ENCODE data around the gene TMEM221.

Gene TMEM221

DNA sequence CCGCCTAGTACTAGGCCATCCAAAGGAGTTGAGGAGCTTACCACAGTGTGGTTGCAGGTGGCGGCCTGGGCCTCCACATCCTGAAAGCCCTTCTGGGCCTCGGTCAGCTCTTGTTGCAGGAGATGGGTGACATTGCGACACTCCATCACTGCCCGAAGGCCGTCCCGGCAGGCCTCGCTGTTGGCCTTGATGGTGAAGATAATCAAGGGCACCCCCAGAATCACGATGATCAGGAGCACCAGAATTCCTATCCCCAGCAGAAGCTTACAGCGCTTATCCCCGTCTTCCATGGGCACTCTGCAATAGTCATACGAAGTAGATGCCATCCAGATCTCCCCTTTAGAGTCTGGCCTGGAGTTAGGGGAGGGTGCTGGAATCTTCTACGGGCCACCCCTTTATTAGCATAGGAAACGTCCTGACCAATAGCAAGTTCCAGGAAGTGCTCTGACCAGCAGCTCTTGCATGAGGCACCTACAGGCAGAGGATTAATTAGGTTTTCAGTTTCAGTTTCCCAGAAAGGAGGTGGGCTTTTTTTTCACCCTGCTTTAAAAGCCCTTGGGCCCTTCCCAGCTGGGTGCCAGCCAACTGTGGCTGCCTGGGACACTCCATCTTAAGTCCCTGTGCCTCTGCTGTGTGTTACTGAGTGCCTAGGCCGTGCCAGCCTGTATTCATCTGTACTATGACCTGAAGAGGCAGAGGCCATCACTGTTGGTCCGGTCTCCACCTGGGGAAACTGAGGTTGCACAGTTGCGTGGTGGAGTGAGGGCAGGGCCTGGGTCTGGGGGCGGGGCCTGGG lies 43.0 kb downstream of the TMEM221 start, which contains the start of gene BST2:
TSS of gene BST2 (minus strand) at position 381 of the 796 bp plus-strand sequence. CDS start at position 326, 55 bp downstream.
- no peak for DNase-seq (ENCODE audit: low read depth)

DNA sequence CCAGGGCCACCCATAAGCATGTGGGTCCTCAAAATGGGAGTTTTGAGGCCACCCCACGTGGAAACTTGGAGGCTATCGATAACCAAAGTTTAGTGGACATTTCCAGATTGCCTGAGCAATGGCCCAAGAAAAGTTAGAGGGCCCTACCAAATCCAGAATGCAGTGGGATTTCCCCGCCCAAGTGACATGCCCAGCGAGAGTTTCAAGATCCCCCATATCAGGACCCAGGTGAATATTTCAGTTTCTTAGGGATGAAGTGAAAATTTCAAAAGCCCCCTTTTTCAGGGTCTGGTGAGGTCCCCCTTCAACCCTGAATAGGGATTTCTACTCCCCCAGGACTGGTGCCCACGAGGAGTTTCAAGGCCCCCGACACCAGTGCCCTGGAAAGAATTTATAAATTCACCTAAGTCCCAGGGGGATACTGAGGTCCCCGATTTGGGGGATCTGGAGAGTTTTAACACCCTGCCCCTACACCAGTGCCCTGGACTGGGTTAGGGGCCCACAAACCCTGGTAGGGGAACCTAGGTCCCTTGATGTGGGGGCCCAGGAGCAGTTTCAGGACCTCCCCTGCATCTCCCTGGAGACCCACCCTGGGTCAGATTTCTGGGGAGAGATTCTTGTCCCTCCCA lies 43.7 kb downstream of the TMEM221 start:
- DNase-seq (ENCODE audit: low read depth): no peak

DNA sequence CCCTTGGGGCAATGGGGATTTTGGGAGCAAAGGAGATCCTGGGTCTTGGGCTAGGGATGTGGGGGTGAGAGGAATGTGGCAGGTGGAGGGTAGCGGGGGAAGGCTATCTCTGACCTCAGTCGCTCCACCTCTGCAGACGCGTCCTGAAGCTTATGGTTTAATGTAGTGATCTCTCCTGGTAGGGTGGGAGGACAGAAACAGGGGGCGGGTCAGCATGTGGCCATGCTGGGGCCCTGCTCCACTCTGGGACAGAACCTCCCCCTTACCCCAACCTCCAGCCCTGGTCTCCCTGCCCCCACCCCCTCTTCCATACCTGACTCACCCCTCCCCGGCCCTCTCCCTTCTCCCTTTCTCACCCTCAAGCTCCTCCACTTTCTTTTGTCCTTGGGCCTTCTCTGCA lies 44.5 kb downstream of the TMEM221 start:
- DNase-seq (ENCODE audit: low read depth): no peak

DNA sequence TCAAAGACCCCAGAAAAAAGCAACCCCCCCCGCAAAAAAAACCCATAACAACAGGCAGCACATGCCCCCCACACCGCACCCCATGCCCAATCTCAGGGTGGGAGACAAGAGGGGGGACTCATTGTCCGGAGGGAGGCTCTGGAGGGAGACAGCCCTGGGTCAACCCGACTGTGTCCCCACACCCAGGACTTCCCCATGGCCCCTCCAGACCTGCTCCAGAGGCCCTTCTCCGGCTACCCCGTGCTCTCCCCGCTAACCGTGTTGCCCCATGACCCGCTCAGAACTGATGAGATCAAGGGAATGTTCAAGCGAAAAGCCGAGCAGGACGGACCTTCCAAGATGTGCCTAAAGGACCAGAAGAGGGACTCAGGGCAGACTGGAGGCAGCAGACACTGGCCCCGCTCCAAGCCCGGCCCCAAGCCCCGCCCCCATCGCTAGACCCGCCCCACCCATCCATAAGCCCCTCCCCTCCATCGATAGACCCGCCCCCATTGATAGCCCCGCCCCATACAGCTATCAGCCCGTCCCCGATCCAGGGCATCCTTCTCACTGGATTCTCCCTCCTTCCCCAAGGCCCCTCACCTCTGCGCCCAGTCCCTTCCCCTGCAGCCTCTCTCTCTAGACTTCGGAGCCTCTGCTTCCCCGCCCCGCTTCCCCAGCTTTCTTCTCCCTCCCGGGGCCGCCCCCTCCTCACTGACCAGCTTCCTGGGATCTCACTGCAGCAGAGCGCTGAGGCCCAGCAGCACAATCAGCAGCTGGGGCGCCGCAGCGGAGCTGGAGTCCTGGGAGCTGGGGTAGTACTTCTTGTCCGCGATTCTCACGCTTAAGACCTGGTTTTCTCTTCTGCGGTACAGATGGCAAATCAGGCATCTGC lies 45.2 kb downstream of the TMEM221 start:
- DNase-seq (ENCODE audit: low read depth): no peak

DNA sequence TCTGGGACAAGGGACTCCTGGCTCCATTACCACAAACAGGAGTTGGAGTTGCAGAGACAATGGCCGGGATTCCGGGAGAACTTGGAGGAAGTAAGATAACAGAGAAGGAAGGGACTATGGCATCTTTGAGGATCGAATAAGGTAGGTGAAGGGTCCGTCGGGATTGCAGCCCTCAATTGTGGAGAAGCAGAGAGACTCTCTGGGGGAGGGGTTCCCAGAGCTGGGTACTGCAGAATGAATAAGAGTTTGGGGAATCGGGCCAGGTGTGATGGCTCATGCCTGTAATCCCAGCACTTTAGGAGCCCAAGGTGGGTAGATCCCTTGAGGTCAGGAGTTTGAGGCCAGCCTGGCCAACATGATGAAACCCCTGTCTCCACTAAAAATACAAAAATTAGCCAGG lies 46.8 kb downstream of the TMEM221 start:
- DNase-seq (ENCODE audit: low read depth): no peak

DNA sequence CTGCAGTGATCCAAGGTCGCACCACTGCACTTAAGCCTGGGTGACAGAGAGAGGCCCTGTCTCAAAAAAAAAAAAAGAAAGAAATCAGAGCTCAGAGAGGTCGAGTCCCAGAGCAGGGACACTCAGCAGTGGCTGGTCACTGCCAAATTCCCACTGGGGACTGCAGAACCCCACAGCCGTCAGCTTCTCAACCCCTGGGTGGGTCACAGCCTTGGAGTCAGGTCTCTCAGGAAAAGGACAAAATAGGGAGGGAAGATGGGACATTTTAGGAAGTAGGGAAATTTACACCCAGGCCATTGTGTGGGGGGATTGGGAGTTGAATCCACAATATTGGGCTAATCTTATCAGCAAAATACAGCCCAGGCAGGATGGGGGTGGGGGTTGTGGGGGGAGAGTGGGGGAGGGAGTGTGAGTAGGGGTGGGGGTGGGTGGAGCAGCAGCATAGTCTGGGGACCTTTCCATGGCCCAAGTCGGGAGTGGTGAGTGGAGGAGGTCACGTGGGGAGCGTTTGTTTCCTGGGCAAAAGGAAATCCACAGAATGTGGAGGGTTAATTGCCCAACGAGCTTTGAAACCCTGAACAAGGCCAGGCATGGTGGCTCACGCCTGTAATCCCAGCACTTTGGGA lies 49.5 kb downstream of the TMEM221 start:
- no peak for DNase-seq (ENCODE audit: low read depth)

DNA sequence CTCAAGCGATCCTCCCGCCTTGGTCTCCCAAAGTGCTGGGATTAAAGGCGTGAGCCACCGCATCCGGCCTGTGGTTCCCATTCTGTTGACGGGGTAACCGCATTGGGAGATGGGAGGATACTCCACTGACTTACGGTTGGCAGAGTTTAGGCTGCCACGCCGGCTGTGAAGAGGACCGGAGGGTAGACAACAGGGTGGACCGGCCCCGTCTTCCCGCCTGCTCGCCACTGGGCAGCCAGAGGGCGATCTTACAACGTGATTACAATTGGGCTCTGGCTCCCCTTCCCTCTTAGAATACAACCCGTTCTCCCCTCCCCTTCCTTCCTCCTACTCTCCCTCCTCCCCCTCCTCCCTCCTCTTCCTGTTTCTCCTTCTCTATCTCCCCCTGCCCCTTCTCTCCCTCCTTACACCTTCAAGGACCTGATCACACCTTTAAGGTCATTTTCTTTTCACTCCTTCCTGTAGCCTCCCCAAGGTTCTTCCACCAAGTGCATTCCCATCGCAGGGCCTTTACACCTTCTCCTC lies 53.5 kb downstream of the TMEM221 start:
- no peak for DNase-seq (ENCODE audit: low read depth)

DNA sequence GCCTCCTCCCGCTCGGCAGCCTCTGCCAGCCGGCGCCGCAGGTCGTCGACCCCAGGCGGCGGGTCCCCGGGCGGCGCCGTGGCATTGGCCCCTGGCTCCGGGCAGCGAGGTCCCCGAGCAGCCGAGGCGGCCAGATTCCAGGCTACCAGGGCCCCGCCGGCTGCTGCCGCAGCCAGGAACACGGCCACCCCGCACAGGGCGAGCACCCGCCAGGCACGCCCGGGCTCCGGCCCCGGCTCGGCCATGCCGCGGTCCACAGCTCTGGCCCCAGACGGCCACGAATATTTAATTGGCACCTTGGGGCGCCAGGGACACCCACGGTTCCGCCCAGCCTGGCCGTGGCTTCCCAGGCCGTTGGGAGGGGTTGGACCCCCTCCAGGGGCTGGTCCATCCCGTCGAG lies 54.6 kb downstream of the TMEM221 start, which contains the start of gene CCDC194:
TSS of gene CCDC194 (minus strand) at position 283 of the 400 bp plus-strand sequence. CDS start at position 245, 38 bp downstream.
- no peak for DNase-seq (ENCODE audit: low read depth)

DNA sequence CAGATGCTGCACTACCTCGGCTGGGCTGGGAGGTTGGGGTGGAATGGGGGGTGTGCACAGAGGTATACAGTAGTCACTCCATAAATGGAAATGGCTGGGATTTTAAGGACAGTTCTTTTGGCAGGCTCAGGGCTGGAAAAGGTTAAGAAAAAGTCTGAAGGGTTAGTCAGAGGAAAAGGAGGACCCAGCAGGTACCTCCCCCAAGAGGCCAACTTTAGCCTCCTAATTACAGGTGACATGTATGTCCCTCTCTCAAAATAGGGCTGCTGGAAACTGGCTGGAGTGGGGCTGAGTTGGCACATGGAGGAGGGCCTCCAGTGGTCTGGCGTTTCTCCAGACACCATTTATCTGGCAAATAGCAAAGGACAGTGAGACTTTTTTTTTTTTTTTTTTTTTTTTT lies 55.5 kb downstream of the TMEM221 start:
- DNase-seq (ENCODE audit: low read depth): no peak

DNA sequence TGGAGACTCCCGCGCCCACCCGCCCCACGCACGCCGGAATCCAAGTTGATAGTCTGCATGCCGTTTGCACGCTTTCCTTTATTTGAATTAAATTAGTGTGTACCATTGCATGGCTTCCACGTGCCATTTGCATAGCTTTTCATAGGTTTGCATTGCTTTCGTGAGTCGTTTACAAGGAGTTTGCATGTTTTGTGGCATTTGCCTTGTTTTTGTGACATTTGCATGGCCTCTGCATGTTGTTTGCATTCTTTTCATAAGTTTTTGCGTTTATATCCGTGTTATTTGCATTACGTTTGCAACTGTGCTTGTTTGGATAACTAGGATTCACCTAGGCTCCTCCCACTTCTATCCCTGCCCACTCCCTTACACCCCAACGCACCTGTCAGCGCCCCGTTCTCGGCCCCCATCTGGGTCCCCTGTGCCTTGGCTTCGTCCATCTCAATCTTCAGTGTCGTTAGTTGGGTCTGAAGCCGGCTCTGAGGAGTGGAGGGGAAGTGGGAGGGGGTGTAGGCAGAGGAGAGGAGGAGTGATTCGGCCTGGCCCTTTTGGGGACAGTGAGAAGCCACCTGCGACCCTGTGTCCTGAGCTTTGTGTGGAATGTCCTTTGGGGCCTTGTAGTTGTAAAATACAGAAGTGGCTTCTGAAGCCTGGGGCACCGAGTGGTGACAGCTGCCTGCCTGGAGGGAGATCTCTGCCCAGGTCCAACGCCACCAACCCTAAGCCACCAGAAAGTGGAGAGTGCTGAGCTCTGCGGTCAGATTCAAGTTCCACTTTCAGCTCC lies 56.9 kb downstream of the TMEM221 start:
- no peak for DNase-seq (ENCODE audit: low read depth)

DNA sequence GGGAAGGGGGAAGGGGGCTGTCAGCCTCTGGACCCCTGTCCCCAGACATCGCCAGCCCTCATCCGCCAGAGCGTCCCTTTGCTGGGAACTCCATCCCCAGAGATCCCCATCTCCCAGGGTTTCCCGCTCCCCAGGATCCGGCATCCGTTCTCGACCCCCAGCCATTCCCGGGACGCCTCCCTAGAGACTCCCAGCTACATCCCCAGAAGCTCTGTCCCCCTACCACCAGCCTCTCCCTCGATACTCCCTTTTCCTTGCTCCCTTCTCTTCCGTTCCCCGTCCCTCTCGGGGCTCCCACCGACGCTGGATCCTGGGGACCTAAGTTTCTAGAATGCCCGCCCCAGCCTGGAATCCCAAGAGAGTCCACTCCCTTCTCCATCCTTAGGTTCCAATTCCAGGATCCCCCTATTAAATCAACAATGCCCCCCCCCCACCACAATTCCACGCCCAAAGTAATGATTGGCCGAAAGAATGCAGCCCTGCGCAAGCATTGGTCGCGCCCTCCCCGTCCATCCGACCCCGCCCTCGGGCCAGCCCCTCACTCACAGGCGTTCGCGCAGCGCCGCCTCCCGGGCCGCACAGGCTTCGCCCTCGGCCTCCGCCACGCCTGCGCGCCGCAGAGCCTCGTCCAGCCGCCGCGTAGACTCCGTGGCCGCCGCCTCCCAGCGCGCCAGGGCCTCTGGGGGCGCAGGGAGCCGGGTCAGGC lies 57.6 kb downstream of the TMEM221 start:
- peak; percentile 72 for DNase-seq (ENCODE audit: low read depth)

DNA sequence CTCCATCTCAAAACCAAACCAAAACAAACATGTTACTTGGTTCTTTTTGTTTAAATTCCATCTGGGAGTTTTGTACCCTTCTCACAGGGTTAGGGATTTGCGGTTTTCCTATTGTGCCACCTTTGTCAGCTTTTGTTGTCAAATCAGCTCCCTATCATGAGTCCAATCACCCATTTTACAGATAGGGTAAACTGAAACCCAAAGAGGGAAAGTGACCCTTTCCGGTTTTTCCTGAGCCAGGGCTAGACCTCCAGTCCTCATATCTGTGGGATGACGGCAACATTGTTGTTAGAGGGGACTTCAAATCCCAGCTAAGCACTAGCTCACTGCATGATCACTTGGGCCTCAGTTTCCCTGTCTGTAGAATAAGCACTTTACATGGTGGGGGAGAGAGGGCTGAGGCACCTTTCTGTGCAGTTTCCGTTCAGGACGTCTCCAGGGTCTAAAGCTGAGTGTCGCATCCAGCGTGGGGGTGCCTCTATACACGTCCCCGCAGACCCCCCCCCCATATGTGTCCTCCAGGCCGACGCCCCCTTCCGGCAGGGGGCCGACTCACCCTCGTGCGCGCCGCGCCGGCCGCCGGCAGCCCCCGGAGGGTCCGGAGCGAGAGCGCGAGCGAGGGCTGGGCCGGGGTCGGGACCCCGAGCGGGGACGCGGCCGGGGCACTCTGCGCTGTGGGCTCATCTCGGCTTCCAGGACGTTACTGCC lies 58.4 kb downstream of the TMEM221 start:
- no peak for DNase-seq (ENCODE audit: low read depth)

DNA sequence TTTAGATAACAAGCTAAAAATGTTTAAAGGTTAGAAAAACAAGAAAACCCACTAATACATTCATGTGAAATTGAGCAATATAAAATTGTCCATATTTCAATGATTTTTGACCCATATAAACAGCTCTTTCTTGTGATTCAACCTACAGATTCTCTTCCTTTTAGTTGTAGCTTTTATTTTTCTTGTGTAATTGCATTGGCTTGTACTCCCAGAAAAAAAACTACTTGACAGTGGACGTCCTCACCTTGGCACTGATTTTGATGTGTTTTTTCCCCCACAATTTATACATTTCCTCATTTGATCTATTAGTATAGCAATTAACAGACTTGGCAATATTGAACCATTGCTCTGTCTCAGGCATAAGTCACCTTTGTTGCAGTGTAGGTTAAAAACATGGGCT lies 59.2 kb downstream of the TMEM221 start:
- DNase-seq (ENCODE audit: low read depth): no peak

DNA sequence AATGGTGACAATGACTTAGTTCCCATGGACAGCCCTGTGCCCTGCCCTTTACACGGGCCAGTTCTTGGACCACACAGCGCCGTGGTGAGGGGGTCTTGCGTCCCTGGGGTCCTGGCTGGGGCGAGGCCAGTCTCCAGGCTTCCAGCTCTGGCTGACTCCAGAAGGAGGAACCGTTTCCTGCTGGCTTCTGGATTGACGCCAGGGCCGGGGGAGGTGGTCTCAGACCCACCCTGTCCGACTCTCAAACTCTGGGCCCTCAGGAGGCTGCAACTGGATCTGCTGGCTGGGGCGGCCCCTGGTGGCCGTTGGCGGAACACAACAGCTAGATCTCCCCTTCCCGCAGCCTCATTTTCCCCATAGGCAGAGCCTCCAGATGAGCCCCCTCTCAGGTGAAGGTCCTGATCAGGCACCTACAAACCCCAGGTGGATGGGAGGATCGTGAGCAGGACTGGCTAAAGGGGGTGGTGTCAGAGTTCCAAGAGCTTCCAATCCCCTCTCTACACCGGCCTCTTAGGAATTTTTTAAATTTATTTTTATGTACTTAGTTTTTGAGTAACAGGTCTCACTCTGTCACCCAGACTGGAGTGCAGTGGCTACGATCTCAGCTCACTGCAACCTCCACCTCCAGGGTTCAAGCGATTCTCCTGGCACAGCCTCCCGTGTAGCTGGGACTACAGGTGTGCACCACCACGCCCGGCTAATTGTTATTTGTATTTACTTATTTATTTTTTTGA lies 62.4 kb downstream of the TMEM221 start:
- DNase-seq (ENCODE audit: low read depth): no peak
